K562 (cell line): ENCODE measurements around the gene ADNP. TPM values are rescaled to one million over a fixed set of nuclear protein-coding genes. Genes with fewer than 3 reads are reported as not detected.

Source experiments
- ATAC-seq: fragments of 200-7000 bp; cut with Tn5 transposase; 3 replicates; pipeline ENCODE4 v1.9.1; 2020; ENCODE audit warnings: moderate library complexity
- BruUV-seq: library from RNA; stranded (reverse); fragments of 400-500 nt; replicated peaks from 2 replicates; lab custom pipeline; 2021; lab: Mats Ljungman, UMichigan
- CTCF ChIA-PET: fragments of 300-600 bp; formaldehyde crosslinking; extraction: SDS; loops from one replicate; lab custom pipeline; 2021; ENCODE audit warnings: low intra/inter-chr PET ratio; lab: Yijun Ruan, JAX
- POLR2A ChIA-PET: fragments of 300-600, 350-650 bp; sonication (Branson Sonifier 250); formaldehyde crosslinking; extraction: SDS; loops from one replicate; lab custom pipeline; 2021; ENCODE audit warnings: antibody characterized with exemption, inconsistent platforms; lab: Yijun Ruan, JAX
- DNase-seq, 4 experiments: peaks; one replicate each; pipeline versions ENCODE4 v3.0.0 to v3.0.0-alpha.2; 2011 to 2018; ENCODE audit warnings: low spot score in 3 of 4, mixed read lengths in 3 of 4; ENCODE audit errors: extremely low read depth in 1 of 4
- FAIRE-seq: peaks from 2 replicates; lab custom pipeline; 2011; peaks lifted over from hg19 to GRCh38; lab: Jason Lieb, UNC
- H2AFZ ChIP-seq: 2 replicates; pipeline ENCODE4 v1.6.0; 2011; ENCODE audit warnings: low read depth, low read length, control low read depth, inconsistent platforms
- H3K27ac ChIP-seq: fragments of 200-600 bp; 3 replicates; pipeline ENCODE4 v1.8.0; 2011; ENCODE audit warnings: low read depth, mild to moderate bottlenecking, control low read depth, inconsistent platforms, low read length, moderate library complexity, mixed read lengths; ENCODE audit errors: extremely low read depth
- H3K27me3 ChIP-seq, 2 experiments: fragments of 300-600 bp in 1 of 2; 2 replicates in 1 of 2; 3 replicates in 1 of 2; pipeline versions ENCODE4 v1.6.0 to v1.8.0; 2011; ENCODE audit warnings: inconsistent platforms in 2 of 2, low read length in 2 of 2, mild to moderate bottlenecking in 1 of 2, mixed read lengths in 1 of 2, moderate library complexity in 1 of 2; ENCODE audit not compliant: control insufficient read depth in 2 of 2, insufficient read depth in 2 of 2
- H3K36me3 ChIP-seq: fragments of 300-600 bp; 3 replicates; pipeline ENCODE4 v1.8.0; 2011; ENCODE audit warnings: mild to moderate bottlenecking, low read length, inconsistent platforms; ENCODE audit not compliant: control insufficient read depth, insufficient read depth
- H3K4me1 ChIP-seq, 2 experiments: fragments of 200-600 bp in 1 of 2; replicated peaks in 1 of 2; 2 replicates in 1 of 2; 3 replicates in 1 of 2; pipeline versions ENCODE4 v1.5.1 to v1.8.0; 2011; ENCODE audit warnings: inconsistent platforms in 2 of 2, low read length in 2 of 2, mild to moderate bottlenecking in 1 of 2, mixed read lengths in 1 of 2, moderate library complexity in 1 of 2; ENCODE audit not compliant: control insufficient read depth in 2 of 2, insufficient read depth in 2 of 2
- H3K4me2 ChIP-seq: 2 replicates; pipeline ENCODE4 v1.6.1; 2011; ENCODE audit warnings: low read length, control low read depth, inconsistent platforms, mixed read lengths; ENCODE audit not compliant: insufficient read depth
- H3K4me3 ChIP-seq: fragments of 200-600 bp; sonication (generic), shearing (Covaris generic); 2 replicates; pipeline ENCODE4 v1.5.1; 2016; ENCODE audit warnings: control low read depth, inconsistent platforms
- H3K79me2 ChIP-seq: fragments of 200-600 bp; 3 replicates; pipeline ENCODE4 v1.8.0; 2011; ENCODE audit warnings: low read length, inconsistent platforms; ENCODE audit not compliant: control insufficient read depth, insufficient read depth
- H3K9ac ChIP-seq, 2 experiments: 2 replicates each; pipeline versions ENCODE4 v1.6.0 to v1.6.1; 2011; ENCODE audit warnings: low read depth in 2 of 2, low read length in 2 of 2, control low read depth in 1 of 2, inconsistent platforms in 1 of 2, mild to moderate bottlenecking in 1 of 2, mixed read lengths in 1 of 2; ENCODE audit not compliant: insufficient read depth in 1 of 2
- H3K9me1 ChIP-seq: one replicate; pipeline ENCODE4 v1.6.0; 2011; ENCODE audit warnings: inconsistent platforms, mild to moderate bottlenecking, low read length, moderate library complexity; ENCODE audit not compliant: control insufficient read depth, insufficient read depth
- H3K9me3 ChIP-seq: replicated peaks from 2 replicates; pipeline ENCODE4 v1.5.1; 2011; ENCODE audit warnings: low read depth, low read length, inconsistent platforms; ENCODE audit not compliant: control insufficient read depth, insufficient read depth
- H4K20me1 ChIP-seq: replicated peaks from 2 replicates; pipeline ENCODE4 v1.6.1; 2011; ENCODE audit warnings: low read length, inconsistent platforms, mixed read lengths; ENCODE audit not compliant: control insufficient read depth, insufficient read depth
- DNMT1 ChIP-seq: fragments of 450-650 bp; IDR thresholded peaks from 2 replicates; pipeline ENCODE4 v1.6.1; 2016; ENCODE audit warnings: antibody characterized with exemption, mild to moderate bottlenecking
- EHMT2 ChIP-seq: fragments of 450-650 bp; IDR thresholded peaks from 2 replicates; pipeline ENCODE4 v1.6.1; 2018; ENCODE audit warnings: antibody characterized with exemption
- FOXJ3 ChIP-seq: sonication (generic); formaldehyde crosslinking; IDR thresholded peaks from 2 replicates; pipeline ENCODE4 v1.4.0; 2020; ENCODE audit warnings: mild to moderate bottlenecking, missing genetic modification reagents
- RUNX1 ChIP-seq: sonication (generic); IDR thresholded peaks from 2 replicates; pipeline ENCODE4 v1.6.1; 2016; ENCODE audit warnings: antibody characterized with exemption, low read depth
- SOX6 ChIP-seq: fragments of 450-650 bp; IDR thresholded peaks from 2 replicates; pipeline ENCODE4 v1.6.1; 2014; ENCODE audit warnings: mild to moderate bottlenecking
- ZNF586 ChIP-seq: fragments of 450-650 bp; formaldehyde crosslinking; conservative IDR thresholded peaks from 2 replicates; pipeline ENCODE4 v1.4.0; 2020; ENCODE audit warnings: mild to moderate bottlenecking, moderate library complexity
- in situ Hi-C: fragments of 300-500 bp; cut with MboI; formaldehyde crosslinking; loops from 4 replicates; pipeline ENCODE4 v1.15.0; 2018; ENCODE audit warnings: inconsistent platforms, mixed read lengths
- intact Hi-C: fragments of 100-400 bp; cut with micrococcal nuclease; formaldehyde crosslinking; loops from 2 replicates; pipeline ENCODE4 v1.14.2; 2022
- polyA plus RNA-seq, 8 experiments: library from polyadenylated mRNA; depleted of rRNA in 4 of 8; stranded (reverse) in 5 of 8; unstranded in 3 of 8; fragments of >200 nt; fragmentation: Nextera tagmentation in 2 of 8; fragmentation: Illumina TruSeq in 1 of 8; extraction: Ambion mirVana in 2 of 8; extraction: Trizol in 1 of 8; gene quantifications; 2 replicates each; pipeline versions ENCODE4 v1.2.1 to v1.2.3, GENCODE V29; 2011 to 2014; ENCODE audit warnings: inconsistent platforms in 1 of 8, missing spikeins in 1 of 8
- total RNA-seq, 7 experiments: library from RNA; depleted of rRNA in 6 of 7; stranded (reverse); fragments of >200 nt in 6 of 7; fragmentation: Illumina TruSeq in 2 of 7; extraction: Trizol in 2 of 7; gene quantifications; 2 replicates each; pipeline versions ENCODE4 v1.2.1 to v1.2.3, GENCODE V29; 2011 to 2021; ENCODE audit warnings: low replicate concordance in 1 of 7
- TF ChIP-seq, protein P1 (sequence below): sonication (generic); formaldehyde crosslinking; IDR thresholded peaks from 2 replicates; pipeline ENCODE4 v1.8.0; 2023; ENCODE audit warnings: missing genetic modification reagents, mild to moderate bottlenecking, borderline replicate concordance

The ADNP gene
- total and polyA plus RNA-seq, 9 of the 15 experiments (the other 6 are each of a cell fraction or from before 2014, with no cell fraction given): 17.8 to 59.9 (median 25.3) TPM

GRCh38 chr20:50953821-50954220 lies 22.6 kb upstream of the ADNP start:
- H2AFZ ChIP-seq: no peak overlapping the region
- H3K4me3 ChIP-seq: no peak overlapping the region
- H3K27ac ChIP-seq: no peak overlapping the region
- POLR2A ChIA-PET: no interaction called here
- TF ChIP-seq RUNX1: no peak
- no peak for TF ChIP-seq EHMT2
- no peak for TF ChIP-seq ZNF586 (CRISPR knock-in tag)
- TF ChIP-seq, protein P1, sequence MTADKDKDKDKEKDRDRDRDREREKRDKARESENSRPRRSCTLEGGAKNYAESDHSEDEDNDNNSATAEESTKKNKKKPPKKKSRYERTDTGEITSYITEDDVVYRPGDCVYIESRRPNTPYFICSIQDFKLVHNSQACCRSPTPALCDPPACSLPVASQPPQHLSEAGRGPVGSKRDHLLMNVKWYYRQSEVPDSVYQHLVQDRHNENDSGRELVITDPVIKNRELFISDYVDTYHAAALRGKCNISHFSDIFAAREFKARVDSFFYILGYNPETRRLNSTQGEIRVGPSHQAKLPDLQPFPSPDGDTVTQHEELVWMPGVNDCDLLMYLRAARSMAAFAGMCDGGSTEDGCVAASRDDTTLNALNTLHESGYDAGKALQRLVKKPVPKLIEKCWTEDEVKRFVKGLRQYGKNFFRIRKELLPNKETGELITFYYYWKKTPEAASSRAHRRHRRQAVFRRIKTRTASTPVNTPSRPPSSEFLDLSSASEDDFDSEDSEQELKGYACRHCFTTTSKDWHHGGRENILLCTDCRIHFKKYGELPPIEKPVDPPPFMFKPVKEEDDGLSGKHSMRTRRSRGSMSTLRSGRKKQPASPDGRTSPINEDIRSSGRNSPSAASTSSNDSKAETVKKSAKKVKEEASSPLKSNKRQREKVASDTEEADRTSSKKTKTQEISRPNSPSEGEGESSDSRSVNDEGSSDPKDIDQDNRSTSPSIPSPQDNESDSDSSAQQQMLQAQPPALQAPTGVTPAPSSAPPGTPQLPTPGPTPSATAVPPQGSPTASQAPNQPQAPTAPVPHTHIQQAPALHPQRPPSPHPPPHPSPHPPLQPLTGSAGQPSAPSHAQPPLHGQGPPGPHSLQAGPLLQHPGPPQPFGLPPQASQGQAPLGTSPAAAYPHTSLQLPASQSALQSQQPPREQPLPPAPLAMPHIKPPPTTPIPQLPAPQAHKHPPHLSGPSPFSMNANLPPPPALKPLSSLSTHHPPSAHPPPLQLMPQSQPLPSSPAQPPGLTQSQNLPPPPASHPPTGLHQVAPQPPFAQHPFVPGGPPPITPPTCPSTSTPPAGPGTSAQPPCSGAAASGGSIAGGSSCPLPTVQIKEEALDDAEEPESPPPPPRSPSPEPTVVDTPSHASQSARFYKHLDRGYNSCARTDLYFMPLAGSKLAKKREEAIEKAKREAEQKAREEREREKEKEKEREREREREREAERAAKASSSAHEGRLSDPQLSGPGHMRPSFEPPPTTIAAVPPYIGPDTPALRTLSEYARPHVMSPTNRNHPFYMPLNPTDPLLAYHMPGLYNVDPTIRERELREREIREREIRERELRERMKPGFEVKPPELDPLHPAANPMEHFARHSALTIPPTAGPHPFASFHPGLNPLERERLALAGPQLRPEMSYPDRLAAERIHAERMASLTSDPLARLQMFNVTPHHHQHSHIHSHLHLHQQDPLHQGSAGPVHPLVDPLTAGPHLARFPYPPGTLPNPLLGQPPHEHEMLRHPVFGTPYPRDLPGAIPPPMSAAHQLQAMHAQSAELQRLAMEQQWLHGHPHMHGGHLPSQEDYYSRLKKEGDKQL (CRISPR knock-in tag): no peak
- TF ChIP-seq DNMT1: no peak
- TF ChIP-seq FOXJ3: no peak
- no peak for TF ChIP-seq SOX6
- H3K9me1 ChIP-seq: no peaks in the 10 kb centered on the region
- BruUV-seq: no TSS peak
- no peak overlapping the region for H3K9ac ChIP-seq
- peaks cover 4 to 7% of the 10 kb centered on the region in 2 experiments; a peak in 2 of 5 replicates for H3K4me1 ChIP-seq
- no peak overlapping the region for H3K4me2 ChIP-seq
- intact Hi-C loops (no loop called here), in situ Hi-C loops (no loop called here)
- H4K20me1 ChIP-seq: peaks cover 20% of the 10 kb centered on the region
- no peaks in the 10 kb centered on the region for H3K9me3 ChIP-seq
- FAIRE-seq (no peak), ATAC-seq (no peak), DNase-seq (no peak)
- peaks cover 68% of the 10 kb centered on the region for H3K79me2 ChIP-seq
- no peaks in the 10 kb centered on the region for H3K27me3 ChIP-seq
- CTCF ChIA-PET: no interaction called here
- peaks cover 69% of the 10 kb centered on the region for H3K36me3 ChIP-seq
